Keratinocyte (primary cell): ENCODE measurements around the gene DPP7. TPM values are rescaled to one million over a fixed set of nuclear protein-coding genes. Genes with fewer than 3 reads are reported as not detected.

Experiments
- DNase-seq: peaks from one replicate; pipeline ENCODE4 v3.0.0-alpha.2; 2011; ENCODE audit warnings: low read depth, missing footprints, low spot score
- FAIRE-seq: peaks from 2 replicates; lab custom pipeline; 2011; peaks lifted over from hg19 to GRCh38; lab: Jason Lieb, UNC
- H2AFZ ChIP-seq: 2 replicates; pipeline ENCODE4 v1.6.0; 2012; ENCODE audit warnings: low read length, control low read depth, inconsistent platforms; ENCODE audit not compliant: control insufficient read depth
- H3K27ac ChIP-seq: 2 replicates; pipeline ENCODE4 v1.5.1; 2011; ENCODE audit warnings: low read length; ENCODE audit not compliant: control insufficient read depth, insufficient read depth
- H3K27me3 ChIP-seq: 3 replicates; pipeline ENCODE4 v1.6.0; 2011; ENCODE audit warnings: low read length; ENCODE audit not compliant: control insufficient read depth, insufficient read depth; ENCODE audit errors: extremely low read depth
- H3K36me3 ChIP-seq, 2 experiments: 2 replicates in 1 of 2; 3 replicates in 1 of 2; pipeline ENCODE4 v1.5.1; 2011; ENCODE audit warnings: low read length in 2 of 2, mild to moderate bottlenecking in 1 of 2; ENCODE audit not compliant: control insufficient read depth in 2 of 2, insufficient read depth in 2 of 2; ENCODE audit errors: extremely low read depth in 1 of 2
- H3K4me1 ChIP-seq: 3 replicates; pipeline ENCODE4 v1.5.1; 2011; ENCODE audit warnings: low read length; ENCODE audit not compliant: control insufficient read depth, insufficient read depth; ENCODE audit errors: extremely low read depth
- H3K4me2 ChIP-seq: 3 replicates; pipeline ENCODE4 v1.6.0; 2011; ENCODE audit warnings: low read depth, low read length; ENCODE audit not compliant: control insufficient read depth, insufficient read depth; ENCODE audit errors: extremely low read depth
- H3K4me3 ChIP-seq, 3 experiments: fragments of 200-600 bp in 1 of 3; sonication (generic) in 1 of 3; 2 replicates in 2 of 3; 3 replicates in 1 of 3; pipeline ENCODE4 v1.5.1; 2011 to 2016; ENCODE audit warnings: low read length in 3 of 3, mild to moderate bottlenecking in 3 of 3, control low read depth in 2 of 3, inconsistent platforms in 1 of 3, low read depth in 1 of 3, mixed read lengths in 1 of 3, mixed run types in 1 of 3, moderate library complexity in 1 of 3; ENCODE audit not compliant: control insufficient read depth in 2 of 3, insufficient read depth in 2 of 3; ENCODE audit errors: extremely low read depth in 1 of 3
- H3K79me2 ChIP-seq: 2 replicates; pipeline ENCODE4 v1.6.0; 2012; ENCODE audit warnings: low read length; ENCODE audit not compliant: control insufficient read depth, insufficient read depth
- H3K9ac ChIP-seq: 3 replicates; pipeline ENCODE4 v1.6.0; 2011; ENCODE audit warnings: low read length; ENCODE audit not compliant: control insufficient read depth, insufficient read depth; ENCODE audit errors: extremely low read depth
- H3K9me1 ChIP-seq: 3 replicates; pipeline ENCODE4 v1.6.0; 2011; ENCODE audit warnings: low read length; ENCODE audit not compliant: control insufficient read depth, insufficient read depth; ENCODE audit errors: extremely low read depth
- H3K9me3 ChIP-seq: 2 replicates; pipeline ENCODE4 v1.5.1; 2012; ENCODE audit warnings: low read depth, low read length; ENCODE audit not compliant: control insufficient read depth
- H4K20me1 ChIP-seq: 3 replicates; pipeline ENCODE4 v1.6.0; 2011; ENCODE audit warnings: low read length; ENCODE audit not compliant: control insufficient read depth, insufficient read depth; ENCODE audit errors: extremely low read depth
- EZH2 ChIP-seq: IDR thresholded peaks from one replicate; pipeline ENCODE4 v1.6.1; 2012; ENCODE audit warnings: inconsistent platforms, mild to moderate bottlenecking, low read length, moderate library complexity
- dilution Hi-C: fragments of 300-500 bp; cut with MboI; formaldehyde crosslinking; loops from one replicate; pipeline ENCODE4 v1.7.0; 2020; ENCODE audit warnings: low sequenced_read_pairs; ENCODE audit not compliant: extremely low pct_ligation_motif_present
- polyA plus RNA-seq, 5 experiments: library from polyadenylated mRNA; depleted of rRNA in 3 of 5; stranded (reverse) in 3 of 5; stranded (forward) in 1 of 5; unstranded in 1 of 5; fragments of >200 nt; gene quantifications; 1 replicate in 1 of 5; 2 replicates in 3 of 5; 3 replicates in 1 of 5; pipeline versions ENCODE4 v1.2.1 to v1.2.3, GENCODE V29; 2011 to 2012; ENCODE audit warnings: missing spikeins in 2 of 5, low read depth in 1 of 5, low replicate concordance in 1 of 5
- TF ChIP-seq, protein P1 (sequence below), 3 experiments: IDR thresholded peaks in 1 of 3; conservative IDR thresholded peaks in 1 of 3; optimal IDR thresholded peaks in 1 of 3; 2 replicates in 2 of 3; 3 replicates in 1 of 3; pipeline versions ENCODE3 to v1.5.1; 2011; ENCODE audit warnings: low read length in 3 of 3, mild to moderate bottlenecking in 3 of 3, moderate library complexity in 2 of 3, control low read depth in 1 of 3, inconsistent platforms in 1 of 3; ENCODE audit not compliant: insufficient read depth in 2 of 3; ENCODE audit errors: extremely low read depth in 1 of 3

Gene DPP7
- polyA plus RNA-seq, 1 donor (not counting 4 experiments of a cell fraction or from before 2014, with no cell fraction given), result 35.3 TPM

DNA sequence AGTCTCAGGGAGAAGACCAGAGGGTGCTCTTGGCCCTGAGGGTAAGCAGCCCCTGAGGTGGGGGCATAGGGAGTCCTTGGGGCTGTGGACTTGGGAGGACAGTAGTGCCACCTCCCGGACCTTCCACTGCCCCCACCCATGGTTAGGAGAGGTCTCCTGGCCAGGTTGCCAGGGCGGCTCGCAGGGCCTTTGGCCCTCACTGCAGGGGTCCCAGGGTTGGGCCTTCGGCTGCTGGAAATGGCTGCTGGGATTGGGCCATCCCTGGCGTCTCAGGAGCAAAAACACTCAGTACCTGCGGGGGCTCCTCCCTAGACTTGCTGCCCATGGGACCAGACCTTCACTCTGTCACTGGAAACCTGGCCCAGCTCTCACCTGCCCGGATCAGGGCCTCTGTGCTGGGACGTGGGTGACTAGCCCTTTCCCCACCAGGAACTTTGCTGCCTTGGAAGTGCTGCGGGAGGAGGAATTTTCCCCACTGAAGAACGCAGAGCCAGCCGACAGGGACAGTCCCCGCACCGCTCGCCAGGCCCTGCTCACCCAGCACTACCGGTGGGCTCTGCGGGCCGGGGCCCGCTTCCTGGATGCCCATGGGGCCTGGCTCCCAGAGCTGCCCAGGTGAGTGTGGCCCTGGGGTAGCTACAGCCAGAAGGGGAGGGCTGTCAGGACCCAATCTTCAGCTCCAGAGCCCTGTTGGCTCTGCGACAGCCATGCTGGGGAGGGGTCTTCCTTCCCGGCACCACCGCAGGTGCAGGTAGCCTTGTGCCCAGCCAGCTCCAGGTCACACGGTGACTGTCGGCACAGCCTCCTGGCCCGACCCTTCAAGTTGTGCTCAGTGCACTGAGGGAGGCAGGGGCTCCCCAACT lies 34.0 kb downstream of the DPP7 start:
- no peaks in the 10 kb centered on the region for H3K79me2 ChIP-seq
- no peak for DNase-seq
- peaks cover 3 to 7% of the 10 kb centered on the region in 2 experiments for H3K36me3 ChIP-seq
- H3K9me3 ChIP-seq, result no peaks in the 10 kb centered on the region
- H3K9ac ChIP-seq, result no peak overlapping the region
- no peaks in the 10 kb centered on the region for H4K20me1 ChIP-seq
- H3K27ac ChIP-seq, result no peak overlapping the region
- H3K27me3 ChIP-seq, result no peaks in the 10 kb centered on the region
- TF ChIP-seq EZH2, result no peak
- TF ChIP-seq, protein P1, sequence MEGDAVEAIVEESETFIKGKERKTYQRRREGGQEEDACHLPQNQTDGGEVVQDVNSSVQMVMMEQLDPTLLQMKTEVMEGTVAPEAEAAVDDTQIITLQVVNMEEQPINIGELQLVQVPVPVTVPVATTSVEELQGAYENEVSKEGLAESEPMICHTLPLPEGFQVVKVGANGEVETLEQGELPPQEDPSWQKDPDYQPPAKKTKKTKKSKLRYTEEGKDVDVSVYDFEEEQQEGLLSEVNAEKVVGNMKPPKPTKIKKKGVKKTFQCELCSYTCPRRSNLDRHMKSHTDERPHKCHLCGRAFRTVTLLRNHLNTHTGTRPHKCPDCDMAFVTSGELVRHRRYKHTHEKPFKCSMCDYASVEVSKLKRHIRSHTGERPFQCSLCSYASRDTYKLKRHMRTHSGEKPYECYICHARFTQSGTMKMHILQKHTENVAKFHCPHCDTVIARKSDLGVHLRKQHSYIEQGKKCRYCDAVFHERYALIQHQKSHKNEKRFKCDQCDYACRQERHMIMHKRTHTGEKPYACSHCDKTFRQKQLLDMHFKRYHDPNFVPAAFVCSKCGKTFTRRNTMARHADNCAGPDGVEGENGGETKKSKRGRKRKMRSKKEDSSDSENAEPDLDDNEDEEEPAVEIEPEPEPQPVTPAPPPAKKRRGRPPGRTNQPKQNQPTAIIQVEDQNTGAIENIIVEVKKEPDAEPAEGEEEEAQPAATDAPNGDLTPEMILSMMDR (optimal IDR thresholded peaks at IDR 0.05 in 1 of 3, IDR thresholded peaks at IDR 0.05 in 1 of 3, conservative IDR thresholded peaks at IDR 0.05 in 1 of 3; ENCODE audit: extremely low read depth in 1 of 3, insufficient read depth in 2 of 3, low read length in 3 of 3), result no peak
- no peak overlapping the region for H3K4me2 ChIP-seq
- H2AFZ ChIP-seq, result no peak overlapping the region
- dilution Hi-C loops, result no loop called here
- H3K9me1 ChIP-seq, result peaks cover 2% of the 10 kb centered on the region
- no peak for FAIRE-seq
- no peak overlapping the region for H3K4me3 ChIP-seq
- H3K4me1 ChIP-seq, result peaks cover 38% of the 10 kb centered on the region

DNA sequence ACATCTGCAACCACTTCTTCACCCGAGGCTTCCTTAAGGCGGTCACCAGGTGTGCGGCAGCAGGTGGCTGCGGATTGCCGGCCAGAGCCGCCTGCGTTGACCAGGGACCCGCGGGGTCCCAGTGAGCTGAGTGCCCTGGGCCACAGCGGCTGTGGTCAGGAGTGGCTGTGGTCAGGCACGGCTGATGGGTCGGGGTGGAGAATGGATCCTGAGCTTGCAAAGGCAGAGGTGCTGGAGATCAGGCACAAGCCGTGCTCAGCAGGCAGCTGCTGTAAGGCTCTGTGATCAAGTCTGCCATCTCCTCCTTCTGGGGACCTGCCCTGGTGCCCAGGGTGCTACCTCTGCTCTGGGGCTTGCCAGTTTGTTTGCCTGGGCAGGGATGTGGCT lies 35.1 kb downstream of the DPP7 start:
- Histone ChIP-seq H4K20me1 (no peaks in the 10 kb centered on the region), H3K27ac (no peak overlapping the region), H3K4me1 (peaks cover 30% of the 10 kb centered on the region), H3K27me3 (no peaks in the 10 kb centered on the region), H3K36me3 (peaks cover 3 to 7% of the 10 kb centered on the region in 2 experiments), H3K4me2 (no peak overlapping the region), H2AFZ (no peak overlapping the region), H3K9ac (no peak overlapping the region), H3K9me1 (peaks cover 2% of the 10 kb centered on the region), H3K9me3 (no peaks in the 10 kb centered on the region), H3K79me2 (no peaks in the 10 kb centered on the region), H3K4me3 (no peak overlapping the region)
- no peak for FAIRE-seq
- TF ChIP-seq, protein P1 (optimal IDR thresholded peaks at IDR 0.05 in 1 of 3, IDR thresholded peaks at IDR 0.05 in 1 of 3, conservative IDR thresholded peaks at IDR 0.05 in 1 of 3; ENCODE audit: extremely low read depth in 1 of 3, insufficient read depth in 2 of 3, low read length in 3 of 3), result no peak
- no peak for TF ChIP-seq EZH2
- dilution Hi-C loops, result no loop called here
- no peak for DNase-seq
